ENCODE results near the gene TNFRSF9.

The TNFRSF9 gene

GRCh38 chr1:7868070-7868780 is 72.4 kb downstream of the TNFRSF9 start:
- DNase-seq, result no peak

- DNase-seq, result no peak
Observed at GRCh38 chr1:7865978-7866377, 74.7 kb downstream of the TNFRSF9 start.
